GM12878 (cell line): Measurements from ENCODE around the gene DBN1. TPM values are rescaled to one million over a fixed set of nuclear protein-coding genes. Genes with fewer than 3 reads are reported as not detected.

ENCODE experiments used
- ATF7 ChIP-seq: fragments of 450-650 bp; IDR thresholded peaks from 2 replicates; pipeline ENCODE4 v1.6.1; 2016; ENCODE audit warnings: low read depth, mild to moderate bottlenecking
- BACH1 ChIP-seq: fragments of 450-650 bp; IDR thresholded peaks from 2 replicates; pipeline ENCODE4 v1.6.1; 2017; ENCODE audit warnings: mild to moderate bottlenecking, borderline replicate concordance
- BRCA1 ChIP-seq: IDR thresholded peaks from 2 replicates; pipeline ENCODE4 v1.6.1; 2011; ENCODE audit warnings: low read depth, low read length, improper control_type of control experiment
- FOXK2 ChIP-seq: fragments of 450-650 bp; IDR thresholded peaks from 2 replicates; pipeline ENCODE4 v1.6.1; 2017; ENCODE audit warnings: mild to moderate bottlenecking, moderate library complexity
- HCFC1 ChIP-seq: fragments of 150-350 bp; IDR thresholded peaks from 2 replicates; pipeline ENCODE4 v1.6.1; 2014; ENCODE audit warnings: low read length
- KAT2A ChIP-seq: conservative IDR thresholded peaks from 2 replicates; pipeline ENCODE4 v1.6.1; 2011; ENCODE audit warnings: low read depth, low read length; ENCODE audit not compliant: control insufficient read depth
- LARP7 ChIP-seq: fragments of 450-650 bp; IDR thresholded peaks from 2 replicates; pipeline ENCODE4 v1.6.1; 2017; ENCODE audit warnings: mild to moderate bottlenecking
- MXI1 ChIP-seq: fragments of 150-350 bp; IDR thresholded peaks from 2 replicates; pipeline ENCODE4 v1.6.1; 2011; ENCODE audit warnings: low read depth, mild to moderate bottlenecking, inconsistent platforms, low read length, improper control_type of control experiment
- RBBP5 ChIP-seq: fragments of 200-600 bp; sonication (generic); conservative IDR thresholded peaks from 2 replicates; pipeline ENCODE4 v1.6.1; 2016
- SMARCA5 ChIP-seq: fragments of 450-650 bp; IDR thresholded peaks from 2 replicates; pipeline ENCODE4 v1.6.1; 2017; ENCODE audit warnings: mild to moderate bottlenecking
- SP1 ChIP-seq: IDR thresholded peaks from one replicate; pipeline ENCODE4 v1.6.1; 2011; ENCODE audit warnings: low read depth, low read length
- TCF12 ChIP-seq: IDR thresholded peaks from 2 replicates; pipeline ENCODE4 v1.6.1; 2011; ENCODE audit warnings: low read depth, mild to moderate bottlenecking, low read length
- ZBED1 ChIP-seq: IDR thresholded peaks from 2 replicates; pipeline ENCODE4 v1.6.1; 2016; ENCODE audit warnings: borderline replicate concordance
- polyA plus RNA-seq, 11 experiments: library from polyadenylated mRNA; depleted of rRNA in 4 of 11; unstranded in 6 of 11; stranded (reverse) in 5 of 11; fragments of >200 nt; fragmentation: Nextera tagmentation in 4 of 11; fragmentation: Illumina TruSeq in 1 of 11; extraction: Ambion mirVana in 4 of 11; extraction: Trizol in 1 of 11; gene quantifications; 1 replicate in 1 of 11; 2 replicates in 10 of 11; pipeline versions ENCODE4 v1.2.1 to v1.2.3, GENCODE V29; 2011 to 2016; ENCODE audit warnings: inconsistent platforms in 2 of 11, missing spikeins in 2 of 11, low read depth in 1 of 11
- total RNA-seq, 4 experiments: library from RNA; depleted of rRNA in 3 of 4; stranded (reverse); fragments of >200 nt in 3 of 4; fragmentation: Illumina TruSeq in 1 of 4; extraction: Trizol in 1 of 4; gene quantifications; 2 replicates each; pipeline versions ENCODE4 v1.2.1 to v1.2.3, GENCODE V29; 2013 to 2021
- TF ChIP-seq, protein P1 (sequence below): fragments of 450-650 bp; IDR thresholded peaks from 2 replicates; pipeline ENCODE4 v1.6.1; 2016; ENCODE audit warnings: mild to moderate bottlenecking
- TF ChIP-seq, protein P2 (sequence below): fragments of 450-650 bp; IDR thresholded peaks from 2 replicates; pipeline ENCODE4 v1.6.1; 2017; ENCODE audit warnings: antibody characterized with exemption, mild to moderate bottlenecking, moderate library complexity
- TF ChIP-seq, protein P3 (sequence below): IDR thresholded peaks from 2 replicates; pipeline ENCODE4 v1.6.1; 2011; ENCODE audit warnings: mild to moderate bottlenecking, low read depth, low read length, moderate library complexity; ENCODE audit not compliant: insufficient replicate concordance
- TF ChIP-seq, protein P4 (sequence below): fragments of 450-650 bp; IDR thresholded peaks from 2 replicates; pipeline ENCODE4 v1.6.1; 2017; ENCODE audit warnings: mild to moderate bottlenecking, moderate library complexity

DBN1 gene
- total and polyA plus RNA-seq, 10 of the 15 experiments (the other 5 are each of a cell fraction or from before 2014, with no cell fraction given) = 0.18 to 81.0 (median 27.9) TPM

GRCh38 chr5:177429248-177430040, 44.0 kb downstream of the DBN1 start (continued):
- TF ChIP-seq KAT2A (no peak), FOXK2 (no peak), BRCA1 (no peak), ATF7 (peak; percentile 49; the same call in 1 of the 2 replicates), BACH1 (no peak), RBBP5 (no peak), TCF12 (no peak), SMARCA5 (peak; percentile 54; the same call in 1 of the 2 replicates), ZBED1 (no peak; the same call in 1 of the 2 replicates), HCFC1 (no peak), MXI1 (peak; percentile 72; the same call in 1 of the 2 replicates), SP1 (peak; percentile 63), LARP7 (no peak)
- TF ChIP-seq, protein P1, sequence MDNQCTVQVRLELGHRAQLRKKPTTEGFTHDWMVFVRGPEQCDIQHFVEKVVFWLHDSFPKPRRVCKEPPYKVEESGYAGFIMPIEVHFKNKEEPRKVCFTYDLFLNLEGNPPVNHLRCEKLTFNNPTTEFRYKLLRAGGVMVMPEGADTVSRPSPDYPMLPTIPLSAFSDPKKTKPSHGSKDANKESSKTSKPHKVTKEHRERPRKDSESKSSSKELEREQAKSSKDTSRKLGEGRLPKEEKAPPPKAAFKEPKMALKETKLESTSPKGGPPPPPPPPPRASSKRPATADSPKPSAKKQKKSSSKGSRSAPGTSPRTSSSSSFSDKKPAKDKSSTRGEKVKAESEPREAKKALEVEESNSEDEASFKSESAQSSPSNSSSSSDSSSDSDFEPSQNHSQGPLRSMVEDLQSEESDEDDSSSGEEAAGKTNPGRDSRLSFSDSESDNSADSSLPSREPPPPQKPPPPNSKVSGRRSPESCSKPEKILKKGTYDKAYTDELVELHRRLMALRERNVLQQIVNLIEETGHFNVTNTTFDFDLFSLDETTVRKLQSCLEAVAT = 0 out of 2 replicates have a peak, but pooled peaks have one; percentile 21
- TF ChIP-seq, protein P2, sequence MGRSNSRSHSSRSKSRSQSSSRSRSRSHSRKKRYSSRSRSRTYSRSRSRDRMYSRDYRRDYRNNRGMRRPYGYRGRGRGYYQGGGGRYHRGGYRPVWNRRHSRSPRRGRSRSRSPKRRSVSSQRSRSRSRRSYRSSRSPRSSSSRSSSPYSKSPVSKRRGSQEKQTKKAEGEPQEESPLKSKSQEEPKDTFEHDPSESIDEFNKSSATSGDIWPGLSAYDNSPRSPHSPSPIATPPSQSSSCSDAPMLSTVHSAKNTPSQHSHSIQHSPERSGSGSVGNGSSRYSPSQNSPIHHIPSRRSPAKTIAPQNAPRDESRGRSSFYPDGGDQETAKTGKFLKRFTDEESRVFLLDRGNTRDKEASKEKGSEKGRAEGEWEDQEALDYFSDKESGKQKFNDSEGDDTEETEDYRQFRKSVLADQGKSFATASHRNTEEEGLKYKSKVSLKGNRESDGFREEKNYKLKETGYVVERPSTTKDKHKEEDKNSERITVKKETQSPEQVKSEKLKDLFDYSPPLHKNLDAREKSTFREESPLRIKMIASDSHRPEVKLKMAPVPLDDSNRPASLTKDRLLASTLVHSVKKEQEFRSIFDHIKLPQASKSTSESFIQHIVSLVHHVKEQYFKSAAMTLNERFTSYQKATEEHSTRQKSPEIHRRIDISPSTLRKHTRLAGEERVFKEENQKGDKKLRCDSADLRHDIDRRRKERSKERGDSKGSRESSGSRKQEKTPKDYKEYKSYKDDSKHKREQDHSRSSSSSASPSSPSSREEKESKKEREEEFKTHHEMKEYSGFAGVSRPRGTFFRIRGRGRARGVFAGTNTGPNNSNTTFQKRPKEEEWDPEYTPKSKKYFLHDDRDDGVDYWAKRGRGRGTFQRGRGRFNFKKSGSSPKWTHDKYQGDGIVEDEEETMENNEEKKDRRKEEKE = no peak
- TF ChIP-seq, protein P3, sequence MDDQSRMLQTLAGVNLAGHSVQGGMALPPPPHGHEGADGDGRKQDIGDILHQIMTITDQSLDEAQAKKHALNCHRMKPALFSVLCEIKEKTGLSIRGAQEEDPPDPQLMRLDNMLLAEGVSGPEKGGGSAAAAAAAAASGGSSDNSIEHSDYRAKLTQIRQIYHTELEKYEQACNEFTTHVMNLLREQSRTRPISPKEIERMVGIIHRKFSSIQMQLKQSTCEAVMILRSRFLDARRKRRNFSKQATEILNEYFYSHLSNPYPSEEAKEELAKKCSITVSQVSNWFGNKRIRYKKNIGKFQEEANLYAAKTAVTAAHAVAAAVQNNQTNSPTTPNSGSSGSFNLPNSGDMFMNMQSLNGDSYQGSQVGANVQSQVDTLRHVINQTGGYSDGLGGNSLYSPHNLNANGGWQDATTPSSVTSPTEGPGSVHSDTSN = no peak
- TF ChIP-seq, protein P4, sequence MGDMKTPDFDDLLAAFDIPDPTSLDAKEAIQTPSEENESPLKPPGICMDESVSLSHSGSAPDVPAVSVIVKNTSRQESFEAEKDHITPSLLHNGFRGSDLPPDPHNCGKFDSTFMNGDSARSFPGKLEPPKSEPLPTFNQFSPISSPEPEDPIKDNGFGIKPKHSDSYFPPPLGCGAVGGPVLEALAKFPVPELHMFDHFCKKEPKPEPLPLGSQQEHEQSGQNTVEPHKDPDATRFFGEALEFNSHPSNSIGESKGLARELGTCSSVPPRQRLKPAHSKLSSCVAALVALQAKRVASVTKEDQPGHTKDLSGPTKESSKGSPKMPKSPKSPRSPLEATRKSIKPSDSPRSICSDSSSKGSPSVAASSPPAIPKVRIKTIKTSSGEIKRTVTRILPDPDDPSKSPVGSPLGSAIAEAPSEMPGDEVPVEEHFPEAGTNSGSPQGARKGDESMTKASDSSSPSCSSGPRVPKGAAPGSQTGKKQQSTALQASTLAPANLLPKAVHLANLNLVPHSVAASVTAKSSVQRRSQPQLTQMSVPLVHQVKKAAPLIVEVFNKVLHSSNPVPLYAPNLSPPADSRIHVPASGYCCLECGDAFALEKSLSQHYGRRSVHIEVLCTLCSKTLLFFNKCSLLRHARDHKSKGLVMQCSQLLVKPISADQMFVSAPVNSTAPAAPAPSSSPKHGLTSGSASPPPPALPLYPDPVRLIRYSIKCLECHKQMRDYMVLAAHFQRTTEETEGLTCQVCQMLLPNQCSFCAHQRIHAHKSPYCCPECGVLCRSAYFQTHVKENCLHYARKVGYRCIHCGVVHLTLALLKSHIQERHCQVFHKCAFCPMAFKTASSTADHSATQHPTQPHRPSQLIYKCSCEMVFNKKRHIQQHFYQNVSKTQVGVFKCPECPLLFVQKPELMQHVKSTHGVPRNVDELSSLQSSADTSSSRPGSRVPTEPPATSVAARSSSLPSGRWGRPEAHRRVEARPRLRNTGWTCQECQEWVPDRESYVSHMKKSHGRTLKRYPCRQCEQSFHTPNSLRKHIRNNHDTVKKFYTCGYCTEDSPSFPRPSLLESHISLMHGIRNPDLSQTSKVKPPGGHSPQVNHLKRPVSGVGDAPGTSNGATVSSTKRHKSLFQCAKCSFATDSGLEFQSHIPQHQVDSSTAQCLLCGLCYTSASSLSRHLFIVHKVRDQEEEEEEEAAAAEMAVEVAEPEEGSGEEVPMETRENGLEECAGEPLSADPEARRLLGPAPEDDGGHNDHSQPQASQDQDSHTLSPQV = no peak
